HG03457 (cell line): ENCODE measurements around the gene SURF4.
"Not testable (repeated sequence)": the region's sequence is repeated elsewhere in the genome, so short reads cannot be mapped to it uniquely, and the experiment has no call there.

ENCODE experiments used
- ATAC-seq: cut with Tn5 transposase; IDR thresholded peaks from one replicate; pipeline ENCODE4 v1.9.1; 2021; ENCODE audit warnings: moderate number of reproducible peaks; ENCODE audit not compliant: unreplicated experiment

The SURF4 gene

GRCh38 chr9:133397895-133398294 is 22.0 kb upstream of the SURF4 start:
- no peak for ATAC-seq

GRCh38 chr9:133397370-133397769 is 21.5 kb upstream of the SURF4 start:
- no peak for ATAC-seq

GRCh38 chr9:133396952-133397351 is 21.1 kb upstream of the SURF4 start:
- no peak for ATAC-seq

GRCh38 chr9:133394687-133395271 is 18.9 kb upstream of the SURF4 start:
- no peak for ATAC-seq

DNA sequence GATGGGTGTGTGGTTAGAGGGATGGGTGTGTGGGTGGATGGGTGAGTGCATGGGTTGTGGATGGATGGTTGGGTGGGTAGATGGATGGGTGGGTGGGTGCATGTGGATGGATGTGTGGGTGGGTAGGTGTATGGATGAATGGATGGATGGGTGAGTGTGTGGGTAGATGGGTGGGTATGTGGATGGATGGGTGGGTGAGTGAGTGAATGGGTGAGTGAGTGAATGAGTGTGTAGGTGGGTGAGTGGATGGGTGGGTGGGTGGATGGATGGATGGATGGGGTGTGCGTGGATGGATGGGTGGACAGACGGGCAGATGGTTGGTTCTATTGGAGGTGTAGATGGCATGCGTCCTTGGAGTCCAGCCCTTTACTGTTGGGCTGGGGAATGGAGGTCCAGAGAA is 17.5 kb upstream of the SURF4 start:
- no peak for ATAC-seq

DNA sequence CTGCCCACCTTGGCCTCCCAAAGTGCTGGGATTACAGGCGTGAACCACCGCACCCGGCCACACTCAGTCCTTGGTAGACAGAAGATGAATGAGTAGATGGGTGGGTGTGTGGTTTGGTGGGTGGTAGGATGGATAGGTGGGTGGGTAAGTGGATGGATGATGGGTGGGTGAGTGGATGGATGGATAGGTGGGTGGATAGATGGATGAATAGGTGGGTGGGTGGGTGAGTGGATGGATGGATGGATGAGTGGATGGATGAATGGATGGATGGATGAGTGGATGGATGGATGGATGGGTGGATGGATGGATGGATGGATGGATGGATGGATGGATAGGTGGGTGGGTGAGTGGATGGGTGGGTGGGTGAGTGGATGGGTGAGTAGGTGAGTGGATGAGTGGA is 16.4 kb upstream of the SURF4 start:
- ATAC-seq, result not testable (repeated sequence)

DNA sequence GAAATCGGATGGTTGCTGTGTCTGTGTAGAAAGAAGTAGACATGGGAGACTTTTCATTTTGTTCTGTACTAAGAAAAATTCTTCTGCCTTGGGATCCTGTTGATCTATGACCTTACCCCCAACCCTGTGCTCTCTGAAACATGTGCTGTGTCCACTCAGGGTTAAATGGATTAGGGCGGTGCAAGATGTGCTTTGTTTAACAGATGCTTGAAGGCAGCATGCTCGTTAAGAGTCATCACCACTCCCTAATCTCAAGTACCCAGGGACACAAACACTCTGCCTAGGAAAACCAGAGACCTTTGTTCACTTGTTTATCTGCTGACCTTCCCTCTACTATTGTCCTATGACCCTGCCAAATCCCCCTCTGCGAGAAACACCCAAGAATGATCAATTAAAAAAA is 15.6 kb upstream of the SURF4 start:
- ATAC-seq, result not testable (repeated sequence)

GRCh38 chr9:133390713-133391112 is 14.9 kb upstream of the SURF4 start:
- no peak for ATAC-seq

DNA sequence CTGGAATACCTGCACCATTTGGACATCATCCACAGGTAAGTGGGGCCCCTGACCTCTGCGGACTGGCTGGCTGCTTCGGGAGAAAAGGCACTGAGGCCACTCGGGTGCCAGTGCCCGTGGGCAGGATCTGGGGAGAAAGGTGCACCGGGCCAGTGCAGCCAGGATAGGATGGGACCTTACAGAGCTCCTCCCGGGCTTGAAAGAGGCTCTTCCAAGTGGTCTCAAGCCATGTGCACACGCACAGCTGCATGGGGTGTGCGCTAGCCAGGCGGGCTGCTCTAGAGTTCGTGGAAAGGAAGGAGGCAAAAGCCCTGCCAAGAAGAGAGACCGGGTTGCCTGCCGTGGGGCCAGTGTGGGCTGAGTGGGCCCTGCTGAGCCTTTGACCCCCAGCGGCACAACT is 13.7 kb upstream of the SURF4 start:
- no peak for ATAC-seq

- ATAC-seq, result no peak
Measured at GRCh38 chr9:133389025-133389557, 13.2 kb upstream of the SURF4 start.

DNA sequence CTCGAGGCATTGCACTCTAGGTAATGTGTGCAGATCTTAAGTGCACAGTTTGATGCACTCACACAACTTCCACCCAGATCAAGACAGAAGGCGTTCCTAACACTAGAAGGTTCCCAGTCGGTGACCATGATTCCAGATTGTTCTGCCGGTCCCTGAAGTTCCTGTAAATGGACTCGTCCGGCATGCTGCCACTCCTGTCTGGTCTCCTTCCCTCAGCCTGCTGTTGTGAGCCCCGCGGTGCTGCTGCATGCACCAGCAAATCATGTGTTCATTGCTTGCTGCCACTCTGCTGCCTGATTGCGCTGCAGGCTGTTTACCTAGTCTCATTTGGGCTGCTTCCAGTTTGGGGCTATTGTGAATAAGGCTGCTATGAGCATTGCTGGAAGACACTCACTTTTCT is 11.8 kb upstream of the SURF4 start:
- no peak for ATAC-seq

DNA sequence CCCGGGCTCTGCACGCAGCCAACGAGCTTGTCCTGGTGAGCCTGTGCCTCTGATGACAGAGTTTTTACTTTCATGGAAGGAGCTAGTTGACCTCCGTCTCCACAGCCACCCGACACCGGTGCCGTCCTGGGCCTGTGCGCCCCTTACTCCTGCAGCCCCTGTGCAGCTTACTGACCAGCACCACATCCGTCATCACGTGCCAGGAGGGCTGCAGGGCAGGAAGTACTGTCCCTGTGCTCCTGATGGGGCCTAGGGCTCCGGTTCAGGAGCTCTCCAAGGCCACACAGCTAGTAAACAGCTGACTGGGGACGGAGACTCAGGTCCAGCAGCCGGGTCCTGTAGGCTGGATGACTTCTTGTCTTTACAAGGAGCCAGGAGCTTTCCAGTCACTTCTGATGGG is 10.5 kb upstream of the SURF4 start:
- ATAC-seq, result no peak

DNA sequence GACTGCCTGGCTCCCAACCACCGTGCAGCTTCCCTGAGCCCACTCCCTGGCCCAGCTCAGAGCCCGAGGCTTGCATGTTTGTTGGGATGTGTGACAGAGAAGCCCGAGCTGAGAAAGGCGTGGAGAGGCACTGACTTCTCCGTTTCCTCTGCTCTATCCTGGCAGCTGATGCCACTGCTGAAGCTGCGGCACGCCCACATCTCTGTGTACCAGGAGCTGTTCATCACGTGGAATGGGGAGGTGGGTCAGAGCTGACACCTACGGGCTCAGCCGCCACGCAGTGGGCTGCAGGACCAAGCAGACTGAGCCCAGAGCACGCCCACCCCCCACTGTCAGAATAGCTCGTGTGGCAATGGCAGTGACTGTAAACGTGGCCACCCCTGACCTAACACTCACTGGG is 9.6 kb upstream of the SURF4 start:
- no peak for ATAC-seq

DNA sequence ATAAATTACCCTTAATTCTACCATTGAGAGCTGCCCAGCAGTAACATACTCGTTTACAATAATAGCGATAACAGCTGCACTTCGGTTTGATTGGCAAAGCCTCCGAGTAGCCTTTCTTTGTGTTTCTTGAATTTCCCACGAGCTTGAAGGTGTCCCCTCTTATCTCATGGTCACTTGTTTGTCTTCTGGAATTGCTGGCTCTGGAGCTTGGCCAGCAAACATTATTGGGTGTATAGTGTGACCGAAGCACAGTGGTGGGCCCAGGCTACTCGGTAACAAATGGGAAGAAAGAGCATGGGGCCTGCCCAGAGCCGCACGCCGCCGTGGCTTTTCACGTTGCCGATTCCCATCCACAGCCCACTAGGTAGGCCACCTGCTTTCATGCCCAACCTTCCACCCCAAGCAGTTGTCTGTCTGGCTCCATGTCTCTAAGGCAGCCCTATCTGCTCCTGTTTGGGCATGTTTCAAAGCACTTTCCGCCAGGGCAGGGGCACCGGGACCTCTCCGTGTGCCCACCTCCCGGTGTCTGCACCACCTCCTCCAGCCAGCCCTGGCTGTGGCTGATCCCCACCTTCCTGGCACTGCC is 9.0 kb upstream of the SURF4 start:
- ATAC-seq, result no peak

- ATAC-seq, result no peak
Measured at GRCh38 chr9:133383438-133383837, 7.6 kb upstream of the SURF4 start.

DNA sequence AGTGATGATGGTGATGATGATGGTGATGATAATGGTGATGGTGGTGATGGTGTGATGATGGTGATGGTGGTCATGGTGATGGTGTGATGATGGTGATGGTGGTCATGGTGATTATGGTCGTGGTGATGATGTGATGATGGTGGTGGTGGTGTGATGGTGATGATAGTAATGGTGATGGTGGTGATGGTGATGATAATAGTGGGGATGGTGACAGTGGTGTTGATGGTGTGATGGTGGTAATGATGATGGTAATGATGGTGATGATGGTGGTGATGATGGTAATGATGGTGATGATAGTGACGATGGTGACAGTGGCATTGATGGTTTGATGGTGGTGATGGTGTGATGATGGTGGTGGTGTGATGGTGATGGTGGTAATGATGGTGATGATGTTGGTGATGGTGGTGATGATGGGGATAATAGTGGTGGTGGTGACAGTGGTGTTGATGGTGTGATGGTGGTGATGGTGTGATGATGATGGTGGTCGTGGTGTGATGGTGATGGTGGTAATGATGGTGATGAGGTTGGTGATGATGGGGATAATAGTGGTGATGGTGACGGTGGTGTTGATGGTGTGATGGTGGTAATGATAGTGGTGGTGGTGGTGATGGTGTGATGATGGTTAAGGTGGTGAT is 6.8 kb upstream of the SURF4 start:
- no peak for ATAC-seq

DNA sequence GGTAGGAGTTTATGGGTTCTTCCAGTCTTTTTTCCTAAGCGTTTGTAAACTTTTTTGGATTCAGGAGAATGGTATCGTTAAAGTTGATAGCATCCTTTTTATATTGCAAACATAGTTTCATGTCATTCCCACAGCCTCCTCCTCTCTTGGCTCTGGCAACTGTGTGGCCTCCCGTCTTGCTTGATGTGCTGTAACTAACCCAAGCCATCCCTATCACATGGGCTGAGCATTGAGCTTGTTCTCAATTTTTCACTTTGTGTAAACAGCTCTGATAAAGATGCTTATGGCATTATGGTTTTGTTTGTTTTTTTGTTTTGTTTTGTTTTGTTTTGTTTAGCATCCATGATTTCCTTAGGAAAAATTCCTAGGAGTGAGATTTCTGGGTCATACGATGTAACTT is 4.9 kb upstream of the SURF4 start:
- ATAC-seq, result no peak

GRCh38 chr9:133379153-133380086 is 3.6 kb upstream of the SURF4 start:
- no peak for ATAC-seq

DNA sequence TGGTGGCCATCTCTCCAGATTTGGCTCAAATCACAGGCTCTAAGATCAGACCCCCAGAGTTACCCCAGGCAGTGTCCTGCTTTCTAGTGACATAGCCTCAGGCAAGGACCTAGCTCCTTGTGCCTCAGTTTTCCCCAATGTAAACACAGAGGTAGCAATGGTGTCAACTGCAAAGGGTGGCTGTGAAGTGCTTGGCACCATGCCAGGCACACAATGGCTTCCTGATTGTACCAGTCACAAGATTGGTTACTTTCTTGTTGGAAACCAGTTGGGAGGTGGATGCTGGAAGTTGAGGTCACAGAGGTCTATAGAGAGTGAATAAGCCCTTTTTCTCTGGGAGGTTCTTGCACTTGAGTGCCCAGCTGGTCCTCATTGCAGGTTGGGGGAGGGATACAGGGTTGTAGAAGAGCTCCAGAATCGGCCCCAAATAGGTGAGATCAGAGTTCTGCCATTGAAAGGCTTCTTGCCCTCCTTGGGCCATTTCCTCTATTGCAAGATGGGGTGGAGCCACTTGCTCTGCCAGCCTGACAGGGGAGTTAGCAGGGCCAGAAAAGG is 2.6 kb upstream of the SURF4 start:
- ATAC-seq, result no peak

DNA sequence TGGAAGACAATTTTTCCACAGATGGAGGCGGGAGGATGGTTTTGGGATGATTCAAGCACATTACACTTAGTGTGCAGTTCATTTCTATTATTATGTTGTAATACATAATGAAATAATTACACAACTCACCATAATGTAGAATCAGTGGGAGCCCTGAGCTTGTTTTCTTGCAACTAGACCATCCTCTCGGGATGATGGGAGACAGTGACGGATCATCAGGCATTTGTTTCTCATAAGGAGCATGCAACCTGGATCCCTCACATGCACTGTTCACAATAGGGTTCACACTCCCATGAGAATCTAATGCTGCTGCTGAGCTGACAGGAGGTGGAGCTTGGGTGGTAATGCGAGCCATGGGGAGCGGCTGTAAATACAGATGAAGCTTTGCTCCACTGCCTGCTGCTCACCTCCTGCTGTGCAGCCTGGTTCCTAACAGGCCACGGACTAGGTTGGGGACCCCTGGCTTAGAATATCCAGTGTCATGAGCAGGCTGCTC is 1.9 kb upstream of the SURF4 start:
- no peak for ATAC-seq

DNA sequence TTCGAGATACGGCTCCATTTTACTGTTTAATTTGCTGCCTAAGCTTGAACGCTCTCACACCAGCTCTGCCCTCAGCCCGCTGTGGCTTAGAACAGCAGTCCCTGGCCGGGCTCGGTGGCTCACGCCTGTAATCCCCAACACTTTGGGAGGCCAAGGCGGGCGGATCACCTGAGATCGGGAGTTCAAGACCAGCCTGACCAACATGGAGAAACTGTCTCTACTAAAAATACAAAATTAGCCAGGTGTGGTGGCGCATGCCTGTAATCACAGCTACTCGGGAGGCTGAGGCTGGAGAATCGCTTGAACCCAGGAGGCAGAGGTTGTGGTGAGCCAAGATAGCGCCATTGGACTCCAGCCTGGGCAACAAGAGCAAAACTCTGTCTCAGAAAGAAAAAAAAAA is 1.4 kb upstream of the SURF4 start:
- ATAC-seq, result not testable (repeated sequence)
